GM23338 (cell line): Measurements from ENCODE around the gene NR2C1. TPM values are rescaled to one million over a fixed set of nuclear protein-coding genes. Genes with fewer than 3 reads are reported as not detected.

ENCODE experiments used
- ATAC-seq: fragments of 200-7000 bp; cut with Tn5 transposase; 3 replicates; pipeline ENCODE4 v1.9.1; 2020
- DNase-seq: peaks from one replicate; pipeline ENCODE4 v3.0.0-alpha.2; 2015; ENCODE audit warnings: low spot score
- H2AFZ ChIP-seq: fragments of 200-600 bp; sonication (generic); 2 replicates; pipeline ENCODE4 v1.8.0; 2016; ENCODE audit warnings: antibody characterized with exemption, mild to moderate bottlenecking, moderate library complexity
- H3F3A ChIP-seq: fragments of 200-600 bp; sonication (generic); replicated peaks from 2 replicates; pipeline ENCODE4 v1.8.0; 2017; ENCODE audit warnings: antibody characterized with exemption, mixed run types, low read depth
- H3K27ac ChIP-seq: fragments of 200-600 bp; sonication (generic); 2 replicates; pipeline ENCODE4 v1.6.1; 2016; ENCODE audit warnings: low read depth
- H3K27me3 ChIP-seq: fragments of 200-600 bp; sonication (generic); 2 replicates; pipeline ENCODE4 v1.8.0; 2016; ENCODE audit warnings: mild to moderate bottlenecking, mixed run types, moderate library complexity; ENCODE audit not compliant: insufficient read depth
- H3K36me3 ChIP-seq: fragments of 200-600 bp; sonication (generic); 2 replicates; pipeline ENCODE4 v1.8.0; 2016; ENCODE audit warnings: mild to moderate bottlenecking; ENCODE audit not compliant: insufficient read depth
- H3K4me1 ChIP-seq: fragments of 200-600 bp; sonication (generic); 2 replicates; pipeline ENCODE4 v1.8.0; 2016; ENCODE audit warnings: mild to moderate bottlenecking, moderate library complexity; ENCODE audit not compliant: insufficient read depth
- H3K4me2 ChIP-seq: fragments of 200-600 bp; sonication (generic); 2 replicates; pipeline ENCODE4 v1.7.1; 2017; ENCODE audit warnings: mixed run types
- H3K4me3 ChIP-seq: fragments of 200-600 bp; sonication (generic); 2 replicates; pipeline ENCODE4 v1.6.1; 2016; ENCODE audit warnings: mixed run types
- H3K79me2 ChIP-seq: fragments of 200-600 bp; sonication (generic); replicated peaks from 2 replicates; pipeline ENCODE4 v1.8.0; 2017; ENCODE audit warnings: mild to moderate bottlenecking; ENCODE audit not compliant: insufficient read depth
- H3K9me2 ChIP-seq: fragments of 200-600 bp; sonication (generic); 2 replicates; pipeline ENCODE4 v1.8.0; 2017; ENCODE audit not compliant: insufficient read depth
- H4K20me1 ChIP-seq: fragments of 200-600 bp; sonication (generic); replicated peaks from 2 replicates; pipeline ENCODE4 v1.8.0; 2017; ENCODE audit warnings: mild to moderate bottlenecking; ENCODE audit not compliant: insufficient read depth
- H3K27ac Mint-ChIP-seq: 2 replicates; pipeline ENCODE4 v1.8.0; 2020; ENCODE audit warnings: inconsistent platforms, mild to moderate bottlenecking, moderate library complexity, mixed read lengths
- H3K27me3 Mint-ChIP-seq: 3 replicates; pipeline ENCODE4 v1.8.0; 2022; ENCODE audit warnings: low read depth, mild to moderate bottlenecking, moderate library complexity, mixed read lengths, inconsistent platforms; ENCODE audit not compliant: insufficient read depth, poor library complexity
- H3K36me3 Mint-ChIP-seq: 3 replicates; pipeline ENCODE4 v1.8.0; 2021; ENCODE audit warnings: low read depth, mild to moderate bottlenecking, inconsistent platforms, moderate library complexity, mixed read lengths
- H3K4me1 Mint-ChIP-seq: 3 replicates; pipeline ENCODE4 v1.8.0; 2020; ENCODE audit warnings: mild to moderate bottlenecking, inconsistent platforms, mixed read lengths
- H3K4me3 Mint-ChIP-seq: 3 replicates; pipeline ENCODE4 v1.8.0; 2021; ENCODE audit warnings: moderate library complexity, mild to moderate bottlenecking, inconsistent platforms, mixed read lengths
- H3K9me3 Mint-ChIP-seq: 3 replicates; pipeline ENCODE4 v1.8.0; 2020; ENCODE audit warnings: moderate library complexity, mild to moderate bottlenecking, inconsistent platforms, mixed read lengths
- CTCF ChIP-seq, 2 experiments: fragments of 200-600 bp in 1 of 2; sonication (generic) in 1 of 2; conservative IDR thresholded peaks; 2 replicates each; pipeline versions ENCODE4 v1.5.1 to v1.6.1; 2016 to 2017; ENCODE audit warnings: antibody characterized with exemption in 2 of 2, low read depth in 2 of 2, mild to moderate bottlenecking in 2 of 2, moderate library complexity in 1 of 2
- ETS1 ChIP-seq: IDR thresholded peaks from 2 replicates; pipeline ENCODE4 v1.6.1; 2016; ENCODE audit warnings: antibody characterized with exemption
- EZH2 ChIP-seq: fragments of 200-600 bp; sonication (generic); IDR thresholded peaks from one replicate; pipeline ENCODE4 v1.8.0; 2017; ENCODE audit warnings: antibody characterized with exemption, mild to moderate bottlenecking, low read depth; ENCODE audit not compliant: unreplicated experiment
- JUNB ChIP-seq: IDR thresholded peaks from one replicate; pipeline ENCODE4 v1.6.1; 2016; ENCODE audit warnings: antibody characterized with exemption; ENCODE audit not compliant: unreplicated experiment
- NANOG ChIP-seq: IDR thresholded peaks from 2 replicates; pipeline ENCODE4 v1.6.1; 2016; ENCODE audit warnings: antibody characterized with exemption, borderline replicate concordance
- POLR2AphosphoS5 ChIP-seq: IDR thresholded peaks from 2 replicates; pipeline ENCODE4 v1.6.1; 2016; ENCODE audit warnings: antibody characterized with exemption, low read depth
- REST ChIP-seq: IDR thresholded peaks from one replicate; pipeline ENCODE4 v1.6.1; 2018; ENCODE audit warnings: antibody characterized with exemption; ENCODE audit not compliant: unreplicated experiment
- STAT1 ChIP-seq: IDR thresholded peaks from one replicate; pipeline ENCODE4 v1.6.1; 2016; ENCODE audit warnings: antibody characterized with exemption; ENCODE audit not compliant: unreplicated experiment
- ZNF114 ChIP-seq: fragments of 250-450 bp; sonication (Bioruptor Pico); IDR thresholded peaks from 2 replicates; pipeline ENCODE4 v1.5.0; 2020; ENCODE audit warnings: mild to moderate bottlenecking, moderate library complexity
- polyA plus RNA-seq: library from polyadenylated mRNA; unstranded; fragments of >200 nt; fragmentation: Nextera tagmentation; extraction: Ambion mirVana; gene quantifications from 2 replicates; pipeline ENCODE4 v1.2.1, GENCODE V29; 2016
- total RNA-seq: library from RNA; depleted of rRNA; stranded (reverse); fragments of >200 nt; shearing (Covaris generic); gene quantifications from 2 replicates; pipeline ENCODE4 v1.2.3, GENCODE V29; 2014
- TF ChIP-seq, protein P1 (sequence below): fragments of 250-450 bp; sonication (Bioruptor Pico); IDR thresholded peaks from 2 replicates; pipeline ENCODE4 v1.5.0; 2020; ENCODE audit warnings: mild to moderate bottlenecking, moderate library complexity

NR2C1 gene
- total and polyA plus RNA-seq, 2 experiments from 2014 or later = 41.1 to 45.3 TPM

GRCh38 chr12:95073698-95074520 is 491 bp upstream of the NR2C1 start (continued):
- no peak for TF ChIP-seq STAT1
- TF ChIP-seq ETS1 = no peak

DNA sequence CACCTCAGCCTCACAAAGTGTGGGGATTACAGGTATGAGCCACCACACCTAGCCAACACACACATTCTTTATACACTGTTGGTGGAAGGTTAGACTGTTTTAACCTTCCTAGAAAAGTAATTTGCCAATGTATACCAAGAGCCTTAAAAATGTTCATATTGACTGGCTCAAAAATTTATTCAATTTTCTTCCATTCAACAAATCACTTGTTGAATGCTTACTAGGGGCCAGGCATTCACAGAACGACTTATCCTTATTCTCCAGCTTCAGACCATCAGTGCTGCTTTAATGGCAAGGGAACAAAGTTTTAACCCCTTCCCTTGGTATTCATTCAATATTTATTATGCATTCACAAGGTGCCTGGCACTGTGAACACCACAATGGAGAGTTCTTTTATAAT is 3.0 kb downstream of the NR2C1 start:
- H3K36me3 Mint-ChIP-seq = peaks cover 15% of the 10 kb centered on the region
- peaks cover 4% of the 10 kb centered on the region for H3K27me3 Mint-ChIP-seq
- Histone ChIP-seq H4K20me1 (peaks cover 23% of the 10 kb centered on the region), H3K27me3 (no peaks in the 10 kb centered on the region), H3K4me2 (no peak overlapping the region), H3K4me1 (no peaks in the 10 kb centered on the region), H3K27ac (no peak overlapping the region), H3F3A (no peaks in the 10 kb centered on the region), H3K36me3 (peaks cover 19% of the 10 kb centered on the region; the same call in 1 of the 2 replicates), H2AFZ (no peak overlapping the region), H3K79me2 (peaks cover 61% of the 10 kb centered on the region), H3K9me2 (no peaks in the 10 kb centered on the region), H3K4me3 (no peak overlapping the region)
- peaks cover 2% of the 10 kb centered on the region; the same call in 2 of the 3 replicates for H3K4me1 Mint-ChIP-seq
- ATAC-seq = no peak
- no peak overlapping the region for H3K27ac Mint-ChIP-seq
- no peak overlapping the region for H3K4me3 Mint-ChIP-seq
- H3K9me3 Mint-ChIP-seq = no peaks in the 10 kb centered on the region
- DNase-seq = no peak
- TF ChIP-seq NANOG (no peak), JUNB (no peak), POLR2AphosphoS5 (no peak), ZNF114 (CRISPR knock-in tag) (no peak), ETS1 (no peak), REST (no peak), CTCF (conservative IDR thresholded peaks at IDR 0.05; ENCODE audit: low read depth in 2 of 2) (no peak), EZH2 (no peak), STAT1 (no peak)
- TF ChIP-seq, protein P1, sequence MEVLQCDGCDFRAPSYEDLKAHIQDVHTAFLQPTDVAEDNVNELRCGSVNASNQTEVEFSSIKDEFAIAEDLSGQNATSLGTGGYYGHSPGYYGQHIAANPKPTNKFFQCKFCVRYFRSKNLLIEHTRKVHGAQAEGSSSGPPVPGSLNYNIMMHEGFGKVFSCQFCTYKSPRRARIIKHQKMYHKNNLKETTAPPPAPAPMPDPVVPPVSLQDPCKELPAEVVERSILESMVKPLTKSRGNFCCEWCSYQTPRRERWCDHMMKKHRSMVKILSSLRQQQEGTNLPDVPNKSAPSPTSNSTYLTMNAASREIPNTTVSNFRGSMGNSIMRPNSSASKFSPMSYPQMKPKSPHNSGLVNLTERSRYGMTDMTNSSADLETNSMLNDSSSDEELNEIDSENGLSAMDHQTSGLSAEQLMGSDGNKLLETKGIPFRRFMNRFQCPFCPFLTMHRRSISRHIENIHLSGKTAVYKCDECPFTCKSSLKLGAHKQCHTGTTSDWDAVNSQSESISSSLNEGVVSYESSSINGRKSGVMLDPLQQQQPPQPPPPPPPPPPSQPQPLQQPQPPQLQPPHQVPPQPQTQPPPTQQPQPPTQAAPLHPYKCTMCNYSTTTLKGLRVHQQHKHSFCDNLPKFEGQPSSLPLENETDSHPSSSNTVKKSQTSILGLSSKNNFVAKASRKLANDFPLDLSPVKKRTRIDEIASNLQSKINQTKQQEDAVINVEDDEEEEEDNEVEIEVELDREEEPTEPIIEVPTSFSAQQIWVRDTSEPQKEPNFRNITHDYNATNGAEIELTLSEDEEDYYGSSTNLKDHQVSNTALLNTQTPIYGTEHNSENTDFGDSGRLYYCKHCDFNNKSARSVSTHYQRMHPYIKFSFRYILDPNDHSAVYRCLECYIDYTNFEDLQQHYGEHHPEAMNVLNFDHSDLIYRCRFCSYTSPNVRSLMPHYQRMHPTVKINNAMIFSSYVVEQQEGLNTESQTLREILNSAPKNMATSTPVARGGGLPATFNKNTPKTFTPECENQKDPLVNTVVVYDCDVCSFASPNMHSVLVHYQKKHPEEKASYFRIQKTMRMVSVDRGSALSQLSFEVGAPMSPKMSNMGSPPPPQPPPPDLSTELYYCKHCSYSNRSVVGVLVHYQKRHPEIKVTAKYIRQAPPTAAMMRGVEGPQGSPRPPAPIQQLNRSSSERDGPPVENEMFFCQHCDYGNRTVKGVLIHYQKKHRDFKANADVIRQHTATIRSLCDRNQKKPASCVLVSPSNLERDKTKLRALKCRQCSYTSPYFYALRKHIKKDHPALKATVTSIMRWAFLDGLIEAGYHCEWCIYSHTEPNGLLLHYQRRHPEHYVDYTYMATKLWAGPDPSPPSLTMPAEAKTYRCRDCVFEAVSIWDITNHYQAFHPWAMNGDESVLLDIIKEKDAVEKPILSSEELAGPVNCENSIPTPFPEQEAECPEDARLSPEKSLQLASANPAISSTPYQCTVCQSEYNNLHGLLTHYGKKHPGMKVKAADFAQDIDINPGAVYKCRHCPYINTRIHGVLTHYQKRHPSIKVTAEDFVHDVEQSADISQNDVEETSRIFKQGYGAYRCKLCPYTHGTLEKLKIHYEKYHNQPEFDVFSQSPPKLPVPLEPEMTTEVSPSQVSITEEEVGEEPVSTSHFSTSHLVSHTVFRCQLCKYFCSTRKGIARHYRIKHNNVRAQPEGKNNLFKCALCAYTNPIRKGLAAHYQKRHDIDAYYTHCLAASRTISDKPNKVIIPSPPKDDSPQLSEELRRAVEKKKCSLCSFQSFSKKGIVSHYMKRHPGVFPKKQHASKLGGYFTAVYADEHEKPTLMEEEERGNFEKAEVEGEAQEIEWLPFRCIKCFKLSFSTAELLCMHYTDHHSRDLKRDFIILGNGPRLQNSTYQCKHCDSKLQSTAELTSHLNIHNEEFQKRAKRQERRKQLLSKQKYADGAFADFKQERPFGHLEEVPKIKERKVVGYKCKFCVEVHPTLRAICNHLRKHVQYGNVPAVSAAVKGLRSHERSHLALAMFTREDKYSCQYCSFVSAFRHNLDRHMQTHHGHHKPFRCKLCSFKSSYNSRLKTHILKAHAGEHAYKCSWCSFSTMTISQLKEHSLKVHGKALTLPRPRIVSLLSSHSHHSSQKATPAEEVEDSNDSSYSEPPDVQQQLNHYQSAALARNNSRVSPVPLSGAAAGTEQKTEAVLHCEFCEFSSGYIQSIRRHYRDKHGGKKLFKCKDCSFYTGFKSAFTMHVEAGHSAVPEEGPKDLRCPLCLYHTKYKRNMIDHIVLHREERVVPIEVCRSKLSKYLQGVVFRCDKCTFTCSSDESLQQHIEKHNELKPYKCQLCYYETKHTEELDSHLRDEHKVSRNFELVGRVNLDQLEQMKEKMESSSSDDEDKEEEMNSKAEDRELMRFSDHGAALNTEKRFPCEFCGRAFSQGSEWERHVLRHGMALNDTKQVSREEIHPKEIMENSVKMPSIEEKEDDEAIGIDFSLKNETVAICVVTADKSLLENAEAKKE (CRISPR knock-in tag) = no peak
